Measurements from ENCODE around the gene HSD17B2. TPM values are rescaled to one million over a fixed set of nuclear protein-coding genes. Genes with fewer than 3 reads are reported as not detected.

Gene HSD17B2
- total RNA-seq, 4 donors from 2014 or later: not detected

- no peak for DNase-seq (ENCODE audit: extremely low spot score)
- TF ChIP-seq EP300 (IDR thresholded peaks at IDR 0.05): no peak
- no peak for TF ChIP-seq POLR2A (IDR thresholded peaks at IDR 0.05; ENCODE audit: low read depth)
- TF ChIP-seq POLR2AphosphoS5 (IDR thresholded peaks at IDR 0.05): no peak
- TF ChIP-seq CTCF (IDR thresholded peaks at IDR 0.05): no peak
- intact Hi-C loops (cut with DNase I): no loop called here
- no peak overlapping the region for H3K27ac ChIP-seq (replicated peaks in 1 of 4)
- no peaks in the 10 kb centered on the region for H3K27me3 ChIP-seq
- 74% methylated on average over 2 of the region's 2 CpGs for WGBS
- H3K4me1 ChIP-seq: no peaks in the 10 kb centered on the region
- no peaks in the 10 kb centered on the region for H3K9me3 ChIP-seq
- H3K4me3 ChIP-seq: no peak overlapping the region
- no peaks in the 10 kb centered on the region for H3K36me3 ChIP-seq
Observed at GRCh38 chr16:82045465-82045864, 10.4 kb downstream of the HSD17B2 start.

GRCh38 chr16:82046541-82046940 lies 11.5 kb downstream of the HSD17B2 start:
- WGBS: 90% methylated on average over 4 of the region's 4 CpGs
- no peak overlapping the region for H3K27ac ChIP-seq (replicated peaks in 1 of 4)
- intact Hi-C loops (cut with DNase I): no loop called here
- H3K27me3 ChIP-seq: no peaks in the 10 kb centered on the region
- DNase-seq (ENCODE audit: extremely low spot score): no peak
- H3K36me3 ChIP-seq: no peaks in the 10 kb centered on the region
- no peaks in the 10 kb centered on the region for H3K9me3 ChIP-seq
- TF ChIP-seq CTCF (IDR thresholded peaks at IDR 0.05): no peak
- TF ChIP-seq POLR2AphosphoS5 (IDR thresholded peaks at IDR 0.05): no peak
- TF ChIP-seq EP300 (IDR thresholded peaks at IDR 0.05): no peak
- no peak for TF ChIP-seq POLR2A (IDR thresholded peaks at IDR 0.05; ENCODE audit: low read depth)
- H3K4me3 ChIP-seq: no peak overlapping the region
- no peaks in the 10 kb centered on the region for H3K4me1 ChIP-seq

- Histone ChIP-seq H3K9me3 (no peaks in the 10 kb centered on the region), H3K4me1 (no peaks in the 10 kb centered on the region), H3K36me3 (no peaks in the 10 kb centered on the region), H3K4me3 (no peak overlapping the region), H3K27me3 (no peaks in the 10 kb centered on the region), H3K27ac (replicated peaks in 1 of 4) (no peak overlapping the region)
- no peak for TF ChIP-seq POLR2A (IDR thresholded peaks at IDR 0.05; ENCODE audit: low read depth)
- TF ChIP-seq EP300 (IDR thresholded peaks at IDR 0.05): no peak
- TF ChIP-seq CTCF (IDR thresholded peaks at IDR 0.05): no peak
- no peak for TF ChIP-seq POLR2AphosphoS5 (IDR thresholded peaks at IDR 0.05)
- no peak for DNase-seq (ENCODE audit: extremely low spot score)
- intact Hi-C loops (cut with DNase I): no loop called here
- 94% methylated on average over 2 of the region's 2 CpGs for WGBS
Observed at GRCh38 chr16:82046941-82047340, 11.9 kb downstream of the HSD17B2 start.

- Histone ChIP-seq H3K27me3 (no peaks in the 10 kb centered on the region), H3K4me3 (no peak overlapping the region), H3K27ac (replicated peaks in 1 of 4) (no peak overlapping the region), H3K4me1 (no peaks in the 10 kb centered on the region), H3K36me3 (no peaks in the 10 kb centered on the region), H3K9me3 (no peaks in the 10 kb centered on the region)
- no peak for DNase-seq (ENCODE audit: extremely low spot score)
- WGBS: 82% methylated on average over 2 of the region's 2 CpGs
- no peak for TF ChIP-seq POLR2A (IDR thresholded peaks at IDR 0.05; ENCODE audit: low read depth)
- no peak for TF ChIP-seq POLR2AphosphoS5 (IDR thresholded peaks at IDR 0.05)
- TF ChIP-seq EP300 (IDR thresholded peaks at IDR 0.05): no peak
- no peak for TF ChIP-seq CTCF (IDR thresholded peaks at IDR 0.05)
- intact Hi-C loops (cut with DNase I): no loop called here
Observed at GRCh38 chr16:82047374-82047773, 12.3 kb downstream of the HSD17B2 start.

- WGBS: 91% methylated on average over 2 of the region's 2 CpGs
- no peaks in the 10 kb centered on the region for H3K27me3 ChIP-seq
- no peak for TF ChIP-seq POLR2AphosphoS5 (IDR thresholded peaks at IDR 0.05)
- TF ChIP-seq POLR2A (IDR thresholded peaks at IDR 0.05; ENCODE audit: low read depth): no peak
- no peak for TF ChIP-seq CTCF (IDR thresholded peaks at IDR 0.05)
- no peak for TF ChIP-seq EP300 (IDR thresholded peaks at IDR 0.05)
- DNase-seq (ENCODE audit: extremely low spot score): no peak
- no peak overlapping the region for H3K4me3 ChIP-seq
- no peaks in the 10 kb centered on the region for H3K9me3 ChIP-seq
- H3K4me1 ChIP-seq: no peaks in the 10 kb centered on the region
- intact Hi-C loops (cut with DNase I): no loop called here
- no peak overlapping the region for H3K27ac ChIP-seq (replicated peaks in 1 of 4)
- no peaks in the 10 kb centered on the region for H3K36me3 ChIP-seq
Observed at GRCh38 chr16:82047787-82048186, 12.7 kb downstream of the HSD17B2 start.

All from esophagus muscularis mucosa (tissue), 4 donors.